CD4-positive, alpha-beta T cell treated with Interferon gamma for 1 hour (primary cell): ENCODE results near the gene ZFX.
"Not testable (repeated sequence)": the region's sequence is repeated elsewhere in the genome, so short reads cannot be mapped to it uniquely, and the experiment has no call there.

ENCODE experiments used
- DNase-seq: peaks from one replicate; pipeline ENCODE4 v3.0.0-alpha.2; 2020

Gene ZFX

GRCh38 chrX:24149351-24150050, at the start of gene ZFX:
Gene ZFX, plus strand, starts transcription at chrX:24149729. Its CDS starts 23,014 bp downstream, at chrX:24172743.
- peak; percentile 80 for DNase-seq

GRCh38 chrX:24100713-24101112, 48.8 kb upstream of the ZFX start:
- DNase-seq = no peak

- no peak for DNase-seq
Observed at GRCh38 chrX:24110069-24110468, 39.5 kb upstream of the ZFX start.

- no peak for DNase-seq
Observed at GRCh38 chrX:24113181-24113580, 36.3 kb upstream of the ZFX start.

- DNase-seq = no peak
Observed at GRCh38 chrX:24117258-24117657, 32.3 kb upstream of the ZFX start.

GRCh38 chrX:24124244-24124799, 25.2 kb upstream of the ZFX start:
- DNase-seq = no peak

GRCh38 chrX:24125028-24125612, 24.4 kb upstream of the ZFX start:
- no peak for DNase-seq

- DNase-seq = no peak
Observed at GRCh38 chrX:24131476-24131875, 18.1 kb upstream of the ZFX start.

GRCh38 chrX:24133312-24133711, 16.2 kb upstream of the ZFX start:
- DNase-seq = no peak

- not testable (repeated sequence) for DNase-seq
Observed at GRCh38 chrX:24135768-24136167, 13.8 kb upstream of the ZFX start.

GRCh38 chrX:24137192-24137591, 12.3 kb upstream of the ZFX start:
- DNase-seq = no peak

- not testable (repeated sequence) for DNase-seq
Observed at GRCh38 chrX:24143982-24144381, 5.5 kb upstream of the ZFX start.

GRCh38 chrX:24144528-24144927, 5.0 kb upstream of the ZFX start:
- DNase-seq = no peak

GRCh38 chrX:24145303-24146186, 4.0 kb upstream of the ZFX start:
- no peak for DNase-seq

GRCh38 chrX:24146283-24146949, 3.1 kb upstream of the ZFX start:
- DNase-seq = no peak

GRCh38 chrX:24147165-24147564, 2.4 kb upstream of the ZFX start:
- no peak for DNase-seq

GRCh38 chrX:24148121-24148520, 1.4 kb upstream of the ZFX start:
- no peak for DNase-seq

GRCh38 chrX:24148535-24149350, 786 bp upstream of the ZFX start:
- peak; percentile 52 for DNase-seq

- peak; percentile 94 for DNase-seq
Observed at GRCh38 chrX:24150051-24150790, 692 bp downstream of the ZFX start.

- no peak for DNase-seq
Observed at GRCh38 chrX:24150898-24151297, 1.4 kb downstream of the ZFX start.

- DNase-seq = no peak
Observed at GRCh38 chrX:24151513-24151912, 2.0 kb downstream of the ZFX start.
